HG03025 (cell line): Measurements from ENCODE around the gene LMOD3.

ENCODE experiments used
- ATAC-seq: cut with Tn5 transposase; IDR thresholded peaks from one replicate; pipeline ENCODE4 v1.9.1; 2021; ENCODE audit warnings: mild to moderate bottlenecking, moderate library complexity; ENCODE audit not compliant: unreplicated experiment, low FRiP score

The LMOD3 gene

GRCh38 chr3:69065318-69065964 is 57.0 kb downstream of the LMOD3 start:
- no peak for ATAC-seq

- ATAC-seq, result no peak
Observed at GRCh38 chr3:69063636-69064035, 58.8 kb downstream of the LMOD3 start.

GRCh38 chr3:69059688-69060087 is 62.7 kb downstream of the LMOD3 start:
- no peak for ATAC-seq

GRCh38 chr3:69058947-69059224 is 63.5 kb downstream of the LMOD3 start:
- no peak for ATAC-seq

GRCh38 chr3:69058180-69058946 is 64.0 kb downstream of the LMOD3 start:
- ATAC-seq, result peak; percentile 88
